ENCODE data around the gene ITFG2. TPM values are rescaled to one million over a fixed set of nuclear protein-coding genes. Genes with fewer than 3 reads are reported as not detected.

Gene ITFG2
- total RNA-seq = 24.1 and 31.7 TPM in 2 replicates

GRCh38 chr12:2812290-2813213 is at the start of gene ITFG2:
ITFG2 (plus strand) TSS chr12:2812668; CDS start chr12:2812761, 93 bp downstream.

GRCh38 chr12:2794736-2795289 is 17.7 kb upstream of the ITFG2 start, which contains the start of gene FKBP4:
FKBP4 (plus strand) TSS chr12:2794970; CDS start chr12:2795140, 170 bp downstream.

GRCh38 chr12:2834581-2835491 is 22.4 kb downstream of the ITFG2 start, which contains the start of gene NRIP2:
NRIP2 (minus strand) TSS chr12:2835035; CDS start chr12:2834983, 52 bp downstream.

GRCh38 chr12:2857021-2857431 is 44.6 kb downstream of the ITFG2 start, which contains the start of gene TEX52:
TEX52 (minus strand) TSS chr12:2857039; CDS start chr12:2857026, 13 bp downstream.

Other genes with a start within 250 kb of the ITFG2 start
- 25.8 and 50.5 TPM in 2 replicates for gene FKBP4, start 17.7 kb upstream of the ITFG2 start, total RNA-seq
- not detected in 2 replicates for gene NRIP2, start 22.4 kb downstream of the ITFG2 start, total RNA-seq
- not detected in 2 replicates for gene TEX52, start 44.4 kb downstream of the ITFG2 start, total RNA-seq
- gene FOXM1, start 64.5 kb downstream of the ITFG2 start, total RNA-seq = 2.6 and 41.4 TPM in 2 replicates
- gene RHNO1, start 64.6 kb downstream of the ITFG2 start, total RNA-seq = 18.4 and 35.8 TPM in 2 replicates
- 46.8 and 72.7 TPM in 2 replicates for gene TULP3, start 78.2 kb downstream of the ITFG2 start, total RNA-seq
- 17.9 and 19.9 TPM in 2 replicates for gene TEAD4, start 146.7 kb downstream of the ITFG2 start, total RNA-seq

Data from placental pericyte (primary cell).